Ramos (cell line): ENCODE data around the gene CFL1.
"Not testable (repeated sequence)": the region's sequence is repeated elsewhere in the genome, so short reads cannot be mapped to it uniquely, and the experiment has no call there.

Experiments used
- in situ Hi-C: fragments of 300-500 bp; cut with MboI; formaldehyde crosslinking; loops from one replicate; pipeline ENCODE4 v1.14.3; 2022; ENCODE audit warnings: low sequenced_read_pairs; ENCODE audit not compliant: unreplicated experiment

Gene CFL1

GRCh38 chr11:65859812-65860277, 1.9 kb upstream of the CFL1 start:
- in situ Hi-C loops = no loop called here

GRCh38 chr11:65859095-65859811, 1.3 kb upstream of the CFL1 start:
- in situ Hi-C loops = no loop called here

GRCh38 chr11:65858681-65859087, 704 bp upstream of the CFL1 start:
- in situ Hi-C loops = no loop called here

GRCh38 chr11:65857500-65857852, 504 bp downstream of the CFL1 start:
- in situ Hi-C loops = no loop called here

GRCh38 chr11:65856689-65857499, 1.1 kb downstream of the CFL1 start:
- in situ Hi-C loops = no loop called here

GRCh38 chr11:65855927-65856363, 2.0 kb downstream of the CFL1 start:
- in situ Hi-C loops = no loop called here

- in situ Hi-C loops = no loop called here
Observed at GRCh38 chr11:65854852-65855837, 2.8 kb downstream of the CFL1 start.

GRCh38 chr11:65854161-65854592, 3.8 kb downstream of the CFL1 start:
- in situ Hi-C loops = no loop called here

- in situ Hi-C loops = no loop called here
Observed at GRCh38 chr11:65853246-65853979, 4.6 kb downstream of the CFL1 start.

- in situ Hi-C loops = no loop called here
Observed at GRCh38 chr11:65852508-65853245, 5.3 kb downstream of the CFL1 start.

GRCh38 chr11:65851811-65852507, 6.0 kb downstream of the CFL1 start:
- in situ Hi-C loops = no loop called here

- in situ Hi-C loops = no loop called here
Observed at GRCh38 chr11:65851083-65851579, 6.8 kb downstream of the CFL1 start.

- in situ Hi-C loops = no loop called here
Observed at GRCh38 chr11:65850217-65851082, 7.5 kb downstream of the CFL1 start.

- in situ Hi-C loops = no loop called here
Observed at GRCh38 chr11:65849771-65850216, 8.2 kb downstream of the CFL1 start.

- in situ Hi-C loops = no loop called here
Observed at GRCh38 chr11:65849366-65849765, 8.6 kb downstream of the CFL1 start.

GRCh38 chr11:65848693-65849092, 9.3 kb downstream of the CFL1 start:
- in situ Hi-C loops = not testable (repeated sequence)

GRCh38 chr11:65847746-65848145, 10.2 kb downstream of the CFL1 start:
- in situ Hi-C loops = no loop called here
